H9 (cell line): Measurements from ENCODE around the gene QSOX2. TPM values are rescaled to one million over a fixed set of nuclear protein-coding genes. Genes with fewer than 3 reads are reported as not detected.

Experiments
- DNase-seq: peaks from one replicate; pipeline ENCODE4 v3.0.0-alpha.2; 2017
- H2AFZ ChIP-seq: one replicate; pipeline ENCODE4 v1.6.1; 2013; ENCODE audit warnings: mild to moderate bottlenecking, low read length, control low read depth, moderate library complexity
- H2AK5ac ChIP-seq: 2 replicates; pipeline ENCODE4 v1.6.1; 2013; ENCODE audit warnings: low read length, control low read depth, mixed read lengths; ENCODE audit not compliant: insufficient read length
- H2BK120ac ChIP-seq: one replicate; pipeline ENCODE4 v1.6.1; 2013; ENCODE audit warnings: low read depth, mild to moderate bottlenecking, low read length, control low read depth, inconsistent platforms; ENCODE audit not compliant: poor library complexity, severe bottlenecking
- H2BK12ac ChIP-seq: 2 replicates; pipeline ENCODE4 v1.6.1; 2013; ENCODE audit warnings: low read length, control low read depth, mixed read lengths, low read depth; ENCODE audit not compliant: insufficient read length
- H2BK15ac ChIP-seq: 2 replicates; pipeline ENCODE4 v1.6.1; 2013; ENCODE audit warnings: low read depth, low read length, control low read depth
- H2BK20ac ChIP-seq: one replicate; pipeline ENCODE4 v1.6.1; 2013; ENCODE audit warnings: low read depth, mild to moderate bottlenecking, low read length, control low read depth, inconsistent platforms; ENCODE audit not compliant: poor library complexity, severe bottlenecking
- H2BK5ac ChIP-seq: 2 replicates; pipeline ENCODE4 v1.6.1; 2013; ENCODE audit warnings: low read length, control low read depth, mixed read lengths; ENCODE audit not compliant: insufficient read length
- H3K14ac ChIP-seq: 2 replicates; pipeline ENCODE4 v1.6.1; 2013; ENCODE audit warnings: low read length, control low read depth; ENCODE audit not compliant: insufficient read depth
- H3K18ac ChIP-seq: 2 replicates; pipeline ENCODE4 v1.6.1; 2013; ENCODE audit warnings: low read depth, mild to moderate bottlenecking, mixed read lengths, low read length, control low read depth; ENCODE audit not compliant: insufficient read length
- H3K23ac ChIP-seq: 2 replicates; pipeline ENCODE4 v1.6.1; 2013; ENCODE audit warnings: low read length, control low read depth, mixed read lengths, low read depth; ENCODE audit not compliant: insufficient read length
- H3K23me2 ChIP-seq: 2 replicates; pipeline ENCODE4 v1.6.1; 2013; ENCODE audit warnings: low read depth, mild to moderate bottlenecking, mixed read lengths, low read length, control low read depth; ENCODE audit not compliant: insufficient read length, poor library complexity, severe bottlenecking
- H3K27ac ChIP-seq: 2 replicates; pipeline ENCODE4 v1.5.1; 2013; ENCODE audit warnings: low read length, control low read depth, mixed read lengths, low read depth; ENCODE audit not compliant: insufficient read length
- H3K27me3 ChIP-seq: 2 replicates; pipeline ENCODE4 v1.6.1; 2013; ENCODE audit warnings: low read length, control low read depth, inconsistent platforms; ENCODE audit not compliant: insufficient read depth
- H3K4ac ChIP-seq: 2 replicates; pipeline ENCODE4 v1.6.1; 2013; ENCODE audit warnings: low read depth, mild to moderate bottlenecking, control low read depth, inconsistent platforms, low read length, moderate library complexity
- H3K4me1 ChIP-seq: 2 replicates; pipeline ENCODE4 v1.6.1; 2013; ENCODE audit warnings: low read length, control low read depth, inconsistent platforms; ENCODE audit not compliant: insufficient read depth
- H3K4me2 ChIP-seq: 2 replicates; pipeline ENCODE4 v1.6.1; 2013; ENCODE audit warnings: low read length, control low read depth, mixed read lengths; ENCODE audit not compliant: insufficient read length, insufficient read depth
- H3K56ac ChIP-seq: 2 replicates; pipeline ENCODE4 v1.6.1; 2013; ENCODE audit warnings: low read depth, mild to moderate bottlenecking, mixed read lengths, low read length, control low read depth; ENCODE audit not compliant: insufficient read length
- H3K79me1 ChIP-seq: 2 replicates; pipeline ENCODE4 v1.6.1; 2013; ENCODE audit warnings: low read depth, mild to moderate bottlenecking, moderate library complexity, low read length, control low read depth, inconsistent platforms; ENCODE audit not compliant: insufficient read depth, poor library complexity, severe bottlenecking
- H3K79me2 ChIP-seq: 2 replicates; pipeline ENCODE4 v1.6.1; 2013; ENCODE audit warnings: low read length, control low read depth, inconsistent platforms; ENCODE audit not compliant: insufficient read depth
- H3K9ac ChIP-seq: 2 replicates; pipeline ENCODE4 v1.6.1; 2013; ENCODE audit warnings: low read length, control low read depth, mixed read lengths; ENCODE audit not compliant: insufficient read length; ENCODE audit errors: extremely low read depth
- H3K9me3 ChIP-seq: one replicate; pipeline ENCODE4 v1.6.1; 2013; ENCODE audit warnings: low read depth, low read length, inconsistent platforms; ENCODE audit not compliant: control insufficient read depth
- H3T11ph ChIP-seq: one replicate; pipeline ENCODE4 v1.6.1; 2013; ENCODE audit warnings: mild to moderate bottlenecking, low read length, control low read depth, inconsistent platforms
- H4K20me1 ChIP-seq: one replicate; pipeline ENCODE4 v1.6.1; 2013; ENCODE audit not compliant: control insufficient read depth, insufficient read length, insufficient read depth
- H4K5ac ChIP-seq: 2 replicates; pipeline ENCODE4 v1.6.1; 2013; ENCODE audit warnings: low read depth, mild to moderate bottlenecking, mixed read lengths, low read length, control low read depth; ENCODE audit not compliant: insufficient read length
- H4K8ac ChIP-seq: replicated peaks from 2 replicates; pipeline ENCODE4 v1.6.1; 2013; ENCODE audit warnings: low read length, control low read depth, mixed read lengths, low read depth; ENCODE audit not compliant: insufficient read length
- H4K91ac ChIP-seq: 2 replicates; pipeline ENCODE4 v1.6.1; 2013; ENCODE audit warnings: low read depth, mild to moderate bottlenecking, moderate library complexity, mixed read lengths, low read length, control low read depth; ENCODE audit not compliant: insufficient read length
- H3K27ac Mint-ChIP-seq, 3 experiments: 2 replicates in 2 of 3; 3 replicates in 1 of 3; pipeline ENCODE4 v1.8.0; 2020 to 2021; ENCODE audit warnings: mixed read lengths in 3 of 3, mild to moderate bottlenecking in 1 of 3, moderate library complexity in 1 of 3
- H3K27me3 Mint-ChIP-seq: 2 replicates; pipeline ENCODE4 v1.8.0; 2021; ENCODE audit warnings: low read depth, mild to moderate bottlenecking, moderate library complexity, mixed read lengths
- H3K36me3 Mint-ChIP-seq, 3 experiments: 2 replicates in 2 of 3; 3 replicates in 1 of 3; pipeline ENCODE4 v1.8.0; 2020 to 2021; ENCODE audit warnings: low read depth in 3 of 3, mixed read lengths in 3 of 3; ENCODE audit not compliant: insufficient read depth in 1 of 3
- H3K4me1 Mint-ChIP-seq, 2 experiments: 2 replicates each; pipeline ENCODE4 v1.8.0; 2020; ENCODE audit warnings: mixed read lengths in 2 of 2
- H3K4me3 Mint-ChIP-seq, 2 experiments: 2 replicates in 1 of 2; 3 replicates in 1 of 2; pipeline ENCODE4 v1.8.0; 2020 to 2021; ENCODE audit warnings: mild to moderate bottlenecking in 2 of 2, mixed read lengths in 2 of 2, moderate library complexity in 1 of 2
- H3K9me3 Mint-ChIP-seq, 2 experiments: 2 replicates in 1 of 2; 3 replicates in 1 of 2; pipeline ENCODE4 v1.8.0; 2020; ENCODE audit warnings: mild to moderate bottlenecking in 2 of 2, mixed read lengths in 2 of 2, moderate library complexity in 1 of 2
- WGBS: extraction: QIAGEN DNeasy Blood & Tissue Kit; methylation state at CpG from one replicate; pipeline ENCODE4 v1.1.7; 2013; ENCODE audit warnings: missing lambda C conversion rate, low lambda C conversion rate, mixed read lengths; ENCODE audit not compliant: insufficient read length; ENCODE audit errors: extremely low coverage; 5-methylcytosine and 5-hydroxymethylcytosine counted together
- total RNA-seq: library from RNA; stranded (reverse); gene quantifications from 2 replicates; pipeline ENCODE4 v1.2.1, GENCODE V29; 2021
- TF ChIP-seq, protein P1 (sequence below): fragments of 200-600 bp; sonication (generic); conservative IDR thresholded peaks from 3 replicates; pipeline ENCODE4 v1.8.0; 2021; ENCODE audit warnings: antibody characterized with exemption, mild to moderate bottlenecking

Gene QSOX2
- total RNA-seq, 1 experiment from 2014 or later = 25.8 TPM

- Histone ChIP-seq H2BK5ac (no peak overlapping the region), H3K9me3 (no peaks in the 10 kb centered on the region), H3K4me1 (no peaks in the 10 kb centered on the region), H3K4me2 (no peak overlapping the region), H2BK20ac (no peak overlapping the region), H4K5ac (no peak overlapping the region), H2BK120ac (no peak overlapping the region), H3K79me1 (no peaks in the 10 kb centered on the region), H3K56ac (no peak overlapping the region), H3K23ac (no peak overlapping the region), H3K9ac (no peak overlapping the region), H3K27me3 (no peaks in the 10 kb centered on the region), H3K79me2 (no peaks in the 10 kb centered on the region), H3K18ac (no peak overlapping the region), H3T11ph (no peak overlapping the region), H2BK15ac (no peak overlapping the region), H3K23me2 (no peaks in the 10 kb centered on the region), H4K8ac (no peak overlapping the region), H4K20me1 (no peaks in the 10 kb centered on the region), H3K27ac (no peak overlapping the region), H3K4ac (no peak overlapping the region), H3K14ac (no peak overlapping the region), H2BK12ac (no peak overlapping the region), H2AFZ (no peak overlapping the region), H2AK5ac (no peak overlapping the region), H4K91ac (no peak overlapping the region)
- H3K36me3 Mint-ChIP-seq = no peaks in the 10 kb centered on the region
- TF ChIP-seq, protein P1, sequence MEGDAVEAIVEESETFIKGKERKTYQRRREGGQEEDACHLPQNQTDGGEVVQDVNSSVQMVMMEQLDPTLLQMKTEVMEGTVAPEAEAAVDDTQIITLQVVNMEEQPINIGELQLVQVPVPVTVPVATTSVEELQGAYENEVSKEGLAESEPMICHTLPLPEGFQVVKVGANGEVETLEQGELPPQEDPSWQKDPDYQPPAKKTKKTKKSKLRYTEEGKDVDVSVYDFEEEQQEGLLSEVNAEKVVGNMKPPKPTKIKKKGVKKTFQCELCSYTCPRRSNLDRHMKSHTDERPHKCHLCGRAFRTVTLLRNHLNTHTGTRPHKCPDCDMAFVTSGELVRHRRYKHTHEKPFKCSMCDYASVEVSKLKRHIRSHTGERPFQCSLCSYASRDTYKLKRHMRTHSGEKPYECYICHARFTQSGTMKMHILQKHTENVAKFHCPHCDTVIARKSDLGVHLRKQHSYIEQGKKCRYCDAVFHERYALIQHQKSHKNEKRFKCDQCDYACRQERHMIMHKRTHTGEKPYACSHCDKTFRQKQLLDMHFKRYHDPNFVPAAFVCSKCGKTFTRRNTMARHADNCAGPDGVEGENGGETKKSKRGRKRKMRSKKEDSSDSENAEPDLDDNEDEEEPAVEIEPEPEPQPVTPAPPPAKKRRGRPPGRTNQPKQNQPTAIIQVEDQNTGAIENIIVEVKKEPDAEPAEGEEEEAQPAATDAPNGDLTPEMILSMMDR = no peak
- H3K4me1 Mint-ChIP-seq = peaks cover 6 to 22% of the 10 kb centered on the region in 2 experiments
- WGBS = no CpG with 5 or more reads among the region's 14 CpGs
- peaks cover 9% of the 10 kb centered on the region for H3K27me3 Mint-ChIP-seq
- no peak for DNase-seq
- H3K4me3 Mint-ChIP-seq = no peak overlapping the region
- no peak overlapping the region for H3K27ac Mint-ChIP-seq
- no peaks in the 10 kb centered on the region for H3K9me3 Mint-ChIP-seq
Measured at GRCh38 chr9:136273244-136273865, 27.7 kb upstream of the QSOX2 start.
